ENCODE data around the gene AKT1.
"Not testable (repeated sequence)": the region's sequence is repeated elsewhere in the genome, so short reads cannot be mapped to it uniquely, and the experiment has no call there.

The AKT1 gene

GRCh38 chr14:104818714-104819161, 23.2 kb upstream of the AKT1 start:
- no peak for DNase-seq (ENCODE audit: low spot score)

GRCh38 chr14:104817930-104818713, 22.6 kb upstream of the AKT1 start:
- DNase-seq (ENCODE audit: low spot score), result no peak

- DNase-seq (ENCODE audit: low spot score), result no peak
Measured at GRCh38 chr14:104816616-104816884, 21.0 kb upstream of the AKT1 start.

GRCh38 chr14:104814701-104815100, 19.2 kb upstream of the AKT1 start:
- not testable (repeated sequence) for DNase-seq (ENCODE audit: low spot score)

GRCh38 chr14:104813286-104813685, 17.7 kb upstream of the AKT1 start:
- DNase-seq (ENCODE audit: low spot score), result no peak

- DNase-seq (ENCODE audit: low spot score), result no peak
Measured at GRCh38 chr14:104810316-104810715, 14.8 kb upstream of the AKT1 start.

GRCh38 chr14:104808456-104808855, 12.9 kb upstream of the AKT1 start:
- DNase-seq (ENCODE audit: low spot score), result no peak

- DNase-seq (ENCODE audit: low spot score), result no peak
Measured at GRCh38 chr14:104806625-104807465, 11.3 kb upstream of the AKT1 start.

GRCh38 chr14:104805941-104806624, 10.5 kb upstream of the AKT1 start:
- DNase-seq (ENCODE audit: low spot score), result no peak

GRCh38 chr14:104805326-104805678, 9.8 kb upstream of the AKT1 start:
- DNase-seq (ENCODE audit: low spot score), result no peak

- no peak for DNase-seq (ENCODE audit: low spot score)
Measured at GRCh38 chr14:104804481-104805325, 9.2 kb upstream of the AKT1 start.

GRCh38 chr14:104803912-104804410, 8.4 kb upstream of the AKT1 start:
- no peak for DNase-seq (ENCODE audit: low spot score)

- no peak for DNase-seq (ENCODE audit: low spot score)
Measured at GRCh38 chr14:104803280-104803911, 7.8 kb upstream of the AKT1 start.

- no peak for DNase-seq (ENCODE audit: low spot score)
Measured at GRCh38 chr14:104802394-104803184, 7.0 kb upstream of the AKT1 start.

- no peak for DNase-seq (ENCODE audit: low spot score)
Measured at GRCh38 chr14:104801520-104802393, 6.2 kb upstream of the AKT1 start.

- no peak for DNase-seq (ENCODE audit: low spot score)
Measured at GRCh38 chr14:104800771-104801519, 5.4 kb upstream of the AKT1 start, which contains the start of gene ZBTB42. Gene ZBTB42 (plus strand): TSS chr14:104801101. CDS start chr14:104801198, 97 bp downstream.

GRCh38 chr14:104800015-104800770, 4.6 kb upstream of the AKT1 start:
- DNase-seq (ENCODE audit: low spot score), result peak; percentile 58
